Cardiac septum (tissue), 1 donor: ENCODE data around the gene IMPA2. TPM values are rescaled to one million over a fixed set of nuclear protein-coding genes. Genes with fewer than 3 reads are reported as not detected.

Experiments used
- total RNA-seq: library from RNA; stranded (reverse); fragmentation: NEBNext Ultra II Directional; extraction: Animal tissue kit (Norgen Biotek cat#: 25700); gene quantifications from one replicate; pipeline ENCODE4 v1.2.1, GENCODE V29; 2021
- donor health status: DM: no; HTN: no; CAD: no.

Gene IMPA2
- total RNA-seq, 1 donor from 2014 or later = 19.9 TPM

Other genes with a start within 250 kb of the IMPA2 start
- gene CHMP1B, start 130.1 kb upstream of the IMPA2 start, total RNA-seq = 28.2 TPM
- 39.9 TPM for gene MPPE1, start 73.2 kb upstream of the IMPA2 start, total RNA-seq
- gene ANKRD62, start 112.3 kb downstream of the IMPA2 start, total RNA-seq = not detected